GM12875 (cell line): Measurements from ENCODE around the gene LIN7A.

Source experiments
- H3K4me3 ChIP-seq: one replicate; pipeline ENCODE4 v1.5.1; 2011; ENCODE audit warnings: low read depth, low read length, control low read depth
- CTCF ChIP-seq: IDR thresholded peaks from 2 replicates; pipeline ENCODE4 v1.5.1; 2011; ENCODE audit warnings: low read depth, mild to moderate bottlenecking, control low read depth, inconsistent platforms, low read length, moderate library complexity, borderline replicate concordance; ENCODE audit not compliant: insufficient read depth

Gene LIN7A

GRCh38 chr12:80877721-80878265 lies 59.9 kb downstream of the LIN7A start:
- TF ChIP-seq CTCF: no peak
- H3K4me3 ChIP-seq: no peak overlapping the region

GRCh38 chr12:80872053-80872452 lies 65.7 kb downstream of the LIN7A start:
- no peak for TF ChIP-seq CTCF
- H3K4me3 ChIP-seq: no peak overlapping the region

GRCh38 chr12:80869264-80869663 lies 68.5 kb downstream of the LIN7A start:
- no peak for TF ChIP-seq CTCF

GRCh38 chr12:80868576-80868975 lies 69.2 kb downstream of the LIN7A start:
- no peak overlapping the region for H3K4me3 ChIP-seq
- TF ChIP-seq CTCF: no peak

More at GRCh38 chr12:80869264-80869663, 68.5 kb downstream of the LIN7A start:
- no peak overlapping the region for H3K4me3 ChIP-seq

GRCh38 chr12:80867941-80868340 lies 69.8 kb downstream of the LIN7A start:
- no peak for TF ChIP-seq CTCF
- no peak overlapping the region for H3K4me3 ChIP-seq

- no peak for TF ChIP-seq CTCF
- H3K4me3 ChIP-seq: no peak overlapping the region
Observed at GRCh38 chr12:80864046-80864735, 73.5 kb downstream of the LIN7A start.

- no peak for TF ChIP-seq CTCF
- no peak overlapping the region for H3K4me3 ChIP-seq
Observed at GRCh38 chr12:80862531-80862930, 75.2 kb downstream of the LIN7A start.
